ENCODE results near the gene IGFALS. TPM values are rescaled to one million over a fixed set of nuclear protein-coding genes. Genes with fewer than 3 reads are reported as not detected.

Gene IGFALS
- total RNA-seq, 6 donors from 2014 or later = 1.0 to 11.5 (median 3.1) TPM

GRCh38 chr16:1782408-1783264, 10.9 kb downstream of the IGFALS start, which contains the start of the genes NUBP2 and SPSB3:
TSS of gene NUBP2 (plus strand) at chr16:1782960. CDS start at chr16:1783021, 61 bp downstream.
TSS of gene SPSB3 (minus strand) at chr16:1782571. CDS start at chr16:1781483, 1,088 bp downstream.
- WGBS, 2 donors = 0% methylated on average over 28 to 50 of the region's 102 CpGs
- Histone ChIP-seq H3K4me1 (peaks cover 23 to 52% (median 28%) of the 10 kb centered on the region in 4 donors), H3K4me3 (peak within 1 kb of the TSS; percentile 88 to 99 (median 90)), H3K27ac (peak within 1 kb of the TSS; percentile 84 to 93 (median 86)), H3K27me3 (no peaks in the 10 kb centered on the region), H3K36me3 (peaks cover 4 to 53% (median 34%) of the 10 kb centered on the region in 4 donors), H3K9me3 (no peaks in the 10 kb centered on the region)
- ATAC-seq (ENCODE audit: low FRiP score in 2 of 2) = peak; percentile 96 to 97
- peak; percentile 98 to 100 for DNase-seq
- TF ChIP-seq CTCF (IDR thresholded peaks at IDR 0.05) = peak in 2 of 6 experiments; percentile 24 to 36
- peak in 3 of 4 donors; percentile 24 to 88 (median 71) for TF ChIP-seq POLR2A (IDR thresholded peaks at IDR 0.05)
- TF ChIP-seq EP300 (IDR thresholded peaks at IDR 0.05) = peak in 1 of 4 donors; percentile 58
- TF ChIP-seq POLR2AphosphoS5 (IDR thresholded peaks at IDR 0.05) = peak; percentile 77 to 78

DNA sequence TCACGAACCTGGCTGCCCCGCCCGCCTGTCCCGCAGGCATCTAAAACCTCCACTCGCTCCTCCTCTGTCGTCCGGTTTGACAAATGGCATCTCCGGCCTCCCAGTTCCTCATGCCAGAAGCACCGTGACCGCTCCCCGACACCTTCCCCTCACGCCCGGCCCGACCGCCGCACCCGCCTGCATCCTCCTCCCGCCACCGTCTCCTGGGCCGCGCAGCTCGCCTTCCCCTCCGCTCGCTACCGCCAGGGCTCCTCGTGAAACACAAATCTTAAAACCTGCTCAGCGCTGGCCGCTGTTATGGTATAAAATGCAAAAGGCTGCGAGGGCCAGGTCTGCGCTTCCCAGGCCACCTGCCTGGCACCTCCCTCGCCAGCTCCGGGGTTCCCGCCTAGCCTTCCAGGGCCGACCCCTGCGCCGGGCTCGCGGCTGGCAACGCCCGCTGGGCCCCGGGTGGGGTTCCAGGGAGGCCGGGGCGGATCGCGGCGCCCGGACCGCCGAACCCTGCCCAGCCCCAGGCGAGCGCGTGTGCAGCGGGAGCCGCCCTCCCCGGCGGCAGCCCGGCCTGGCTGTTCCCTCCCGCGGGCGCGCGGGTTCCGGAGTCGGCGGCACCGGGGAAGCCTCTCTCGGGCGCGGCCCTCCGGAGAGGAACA, 11.6 kb downstream of the IGFALS start:
- no peaks in the 10 kb centered on the region for H3K9me3 ChIP-seq
- H3K27me3 ChIP-seq = no peaks in the 10 kb centered on the region
- peak overlapping the region; percentile 84 to 93 (median 86) for H3K27ac ChIP-seq
- ATAC-seq (ENCODE audit: low FRiP score in 2 of 2) = peak in 1 of 2 donors; percentile 41
- DNase-seq = peak in 1 of 2 donors; percentile 88
- 0 to 3% methylated on average over 10 to 27 of the region's 70 CpGs for WGBS, 2 donors
- H3K36me3 ChIP-seq = peaks cover 8 to 53% (median 34%) of the 10 kb centered on the region in 4 donors
- TF ChIP-seq CTCF (IDR thresholded peaks at IDR 0.05) = peak in 2 of 6 experiments; percentile 20 to 57
- TF ChIP-seq POLR2AphosphoS5 (IDR thresholded peaks at IDR 0.05) = no peak
- TF ChIP-seq POLR2A (IDR thresholded peaks at IDR 0.05) = peak in 1 of 4 donors; percentile 52
- peak overlapping the region; percentile 70 to 92 (median 88) for H3K4me3 ChIP-seq
- H3K4me1 ChIP-seq = peaks cover 23 to 52% (median 28%) of the 10 kb centered on the region in 4 donors

GRCh38 chr16:1781254-1781653, 12.3 kb downstream of the IGFALS start:
- H3K27ac ChIP-seq = peak overlapping the region; percentile 84 to 93 (median 86)
- TF ChIP-seq EP300 (IDR thresholded peaks at IDR 0.05) = no peak
- no peak for TF ChIP-seq CTCF (IDR thresholded peaks at IDR 0.05)
- no peak for TF ChIP-seq POLR2A (IDR thresholded peaks at IDR 0.05)
- TF ChIP-seq POLR2AphosphoS5 (IDR thresholded peaks at IDR 0.05) = no peak
- DNase-seq (peak in 1 of 2 donors; percentile 83), ATAC-seq (ENCODE audit: low FRiP score in 2 of 2) (no peak)
- peak overlapping the region; percentile 70 to 92 (median 88) for H3K4me3 ChIP-seq
- H3K9me3 ChIP-seq = no peaks in the 10 kb centered on the region
- H3K4me1 ChIP-seq = peaks cover 23 to 52% (median 28%) of the 10 kb centered on the region in 4 donors
- WGBS, 2 donors = 66 to 81% methylated on average over 13 to 20 of the region's 20 CpGs
- H3K36me3 ChIP-seq = peaks cover 12 to 53% (median 36%) of the 10 kb centered on the region in 4 donors
- no peaks in the 10 kb centered on the region for H3K27me3 ChIP-seq

DNA sequence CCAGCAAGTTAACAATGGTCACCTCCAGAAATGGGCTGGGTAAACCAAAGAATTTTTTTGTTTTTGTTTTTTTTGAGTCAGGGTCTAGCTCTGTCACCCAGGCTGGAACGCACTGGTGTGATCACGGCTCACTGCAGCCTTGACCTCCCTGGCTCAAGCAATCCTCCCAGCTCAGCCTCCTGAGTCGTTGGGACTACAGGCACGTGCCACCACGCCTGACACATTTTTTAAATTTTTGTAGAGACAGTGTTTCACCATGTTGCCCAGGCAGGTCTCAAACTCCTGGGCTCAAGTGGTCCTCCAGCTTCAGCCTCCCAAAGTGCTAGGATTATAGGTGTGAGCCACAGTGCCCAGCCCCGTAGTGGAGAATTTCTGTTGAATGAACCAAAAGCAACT, 12.8 kb downstream of the IGFALS start:
- Histone ChIP-seq H3K27ac (peak overlapping the region in 1 of 4 donors; percentile 85), H3K4me1 (peaks cover 23 to 50% (median 28%) of the 10 kb centered on the region in 4 donors), H3K9me3 (no peaks in the 10 kb centered on the region), H3K4me3 (no peak overlapping the region), H3K36me3 (peaks cover 12 to 53% (median 41%) of the 10 kb centered on the region in 4 donors), H3K27me3 (no peaks in the 10 kb centered on the region)
- WGBS, 2 donors = 71 to 75% methylated on average over 6 of the region's 6 CpGs
- ATAC-seq (ENCODE audit: low FRiP score in 2 of 2) (no peak), DNase-seq (no peak)
- TF ChIP-seq CTCF (IDR thresholded peaks at IDR 0.05) (no peak), EP300 (IDR thresholded peaks at IDR 0.05) (no peak), POLR2AphosphoS5 (IDR thresholded peaks at IDR 0.05) (no peak), POLR2A (IDR thresholded peaks at IDR 0.05) (no peak)
